B cell (primary cell): ENCODE measurements around the gene NCKAP1. TPM values are rescaled to one million over a fixed set of nuclear protein-coding genes. Genes with fewer than 3 reads are reported as not detected.
"Not testable (repeated sequence)": the region's sequence is repeated elsewhere in the genome, so short reads cannot be mapped to it uniquely, and the experiment has no call there.

Source experiments
- ATAC-seq: fragments of 200-7000 bp; cut with Tn5 transposase; one replicate; pipeline ENCODE4 v1.10.0; 2021; ENCODE audit warnings: low read depth, mild to moderate bottlenecking, moderate number of reproducible peaks, moderate library complexity
- CTCF ChIA-PET: fragments of 350-600 bp; sonication (Branson Sonifier 250); formaldehyde crosslinking; loops from one replicate; lab custom pipeline; 2021; ENCODE audit warnings: antibody characterized with exemption, inconsistent platforms; lab: Charles Lee
- POLR2A ChIA-PET: fragments of 350-600 bp; sonication (Branson Sonifier 250); formaldehyde crosslinking; loops from one replicate; lab custom pipeline; 2021; ENCODE audit warnings: antibody characterized with exemption; lab: Charles Lee
- DNase-seq: peaks from one replicate; pipeline ENCODE4 v3.0.0; 2013
- H2AFZ ChIP-seq: 2 replicates; pipeline ENCODE4 v1.6.1; 2012; ENCODE audit warnings: mild to moderate bottlenecking, low read depth, low read length; ENCODE audit not compliant: insufficient read depth, poor library complexity, severe bottlenecking
- H3K27ac ChIP-seq, 2 donors: 1 replicate in 1 of 2; 2 replicates in 1 of 2; pipeline ENCODE4 v1.5.1; 2012 to 2013; ENCODE audit warnings: low read length in 2 of 2, mild to moderate bottlenecking in 2 of 2, moderate library complexity in 1 of 2
- H3K27me3 ChIP-seq, 4 experiments: fragments of 200-600 bp in 1 of 4; sonication (generic) in 1 of 4; replicated peaks in 1 of 4; 1 replicate in 2 of 4; 2 replicates in 2 of 4; pipeline versions ENCODE4 v1.6.1 to v1.7.0; 2013 to 2016; ENCODE audit warnings: low read length in 3 of 4, mild to moderate bottlenecking in 2 of 4, mixed read lengths in 1 of 4, moderate library complexity in 1 of 4; ENCODE audit not compliant: insufficient read depth in 4 of 4, control insufficient read depth in 3 of 4; ENCODE audit errors: control extremely low read depth in 1 of 4
- H3K36me3 ChIP-seq, 2 experiments: replicated peaks in 1 of 2; 1 replicate in 1 of 2; 2 replicates in 1 of 2; pipeline versions ENCODE4 v1.6.1 to v1.7.1; 2013; ENCODE audit warnings: low read length in 1 of 2; ENCODE audit not compliant: insufficient read depth in 2 of 2, control insufficient read depth in 1 of 2; ENCODE audit errors: control extremely low read depth in 1 of 2, extremely low read depth in 1 of 2
- H3K4me1 ChIP-seq, 2 donors: fragments of 200-600 bp in 1 of 2; sonication (generic) in 1 of 2; 1 replicate in 1 of 2; 2 replicates in 1 of 2; pipeline versions ENCODE4 v1.5.1 to v1.6.1; 2013 to 2017; ENCODE audit warnings: low read length in 2 of 2; ENCODE audit not compliant: control insufficient read depth in 2 of 2, insufficient read depth in 2 of 2
- H3K4me2 ChIP-seq: replicated peaks from 2 replicates; pipeline ENCODE3; 2012; ENCODE audit warnings: mild to moderate bottlenecking, low read depth, low read length; ENCODE audit not compliant: poor library complexity, severe bottlenecking
- H3K4me3 ChIP-seq, 5 experiments: fragments of 200-600 bp in 1 of 5; sonication (generic) in 1 of 5; 1 replicate in 3 of 5; 2 replicates in 2 of 5; pipeline versions ENCODE4 v1.5.1 to v1.7.0; 2011 to 2016; ENCODE audit warnings: low read length in 4 of 5, mild to moderate bottlenecking in 4 of 5, low read depth in 2 of 5, control low read depth in 1 of 5, moderate library complexity in 1 of 5; ENCODE audit not compliant: insufficient read depth in 1 of 5; ENCODE audit errors: control extremely low read depth in 1 of 5, extremely low read depth in 1 of 5
- H3K79me2 ChIP-seq: fragments of 200-600 bp; sonication (generic); one replicate; pipeline ENCODE4 v1.6.0; 2016; ENCODE audit warnings: low read length; ENCODE audit not compliant: control insufficient read depth, insufficient read depth
- H3K9ac ChIP-seq: fragments of 200-600 bp; sonication (generic); 2 replicates; pipeline ENCODE4 v1.6.1; 2017; ENCODE audit warnings: mild to moderate bottlenecking, low read length, moderate library complexity
- H3K9me3 ChIP-seq, 3 donors: one replicate each; pipeline versions ENCODE4 v1.6.1 to v1.7.1; 2013; ENCODE audit warnings: low read length in 2 of 3; ENCODE audit not compliant: control insufficient read depth in 2 of 3, insufficient read depth in 1 of 3; ENCODE audit errors: control extremely low read depth in 1 of 3
- H4K20me1 ChIP-seq: 2 replicates; pipeline ENCODE4 v1.6.0; 2012; ENCODE audit warnings: mild to moderate bottlenecking, low read length; ENCODE audit not compliant: insufficient read depth, control insufficient read depth, poor library complexity, severe bottlenecking
- H3K27ac Mint-ChIP-seq: one replicate; pipeline ENCODE4 v1.8.0; 2021; ENCODE audit warnings: mixed read lengths
- H3K27me3 Mint-ChIP-seq: one replicate; pipeline ENCODE4 v1.8.0; 2021; ENCODE audit warnings: mixed read lengths
- H3K4me1 Mint-ChIP-seq: one replicate; pipeline ENCODE4 v1.8.0; 2021; ENCODE audit warnings: mixed read lengths
- H3K4me3 Mint-ChIP-seq: one replicate; pipeline ENCODE4 v1.8.0; 2021; ENCODE audit warnings: mixed read lengths
- H3K9me3 Mint-ChIP-seq: one replicate; pipeline ENCODE4 v1.8.0; 2022; ENCODE audit warnings: mixed read lengths; ENCODE audit not compliant: insufficient read depth
- CTCF ChIP-seq: fragments of 200-600 bp; IDR thresholded peaks from one replicate; pipeline ENCODE4 v1.8.0; 2022; ENCODE audit warnings: antibody characterized with exemption, mild to moderate bottlenecking
- EZH2 ChIP-seq: IDR thresholded peaks from 2 replicates; pipeline ENCODE4 v1.6.1; 2012; ENCODE audit warnings: borderline replicate concordance, low read depth, mild to moderate bottlenecking, moderate library complexity, low read length; ENCODE audit not compliant: insufficient read depth, poor library complexity, severe bottlenecking
- WGBS: methylation state at CpG from one replicate; pipeline ENCODE4 v1.1.5; 2013; ENCODE audit warnings: missing lambda C conversion rate; ENCODE audit not compliant: insufficient coverage; 5-methylcytosine and 5-hydroxymethylcytosine counted together
- intact Hi-C: fragments of 100-400 bp; cut with micrococcal nuclease; formaldehyde crosslinking; loops from one replicate; pipeline ENCODE4 v1.10.0; 2022
- polyA plus RNA-seq: library from polyadenylated mRNA; depleted of rRNA; stranded (reverse); fragments of >200 nt; gene quantifications from 2 replicates; pipeline ENCODE4 v1.2.3, GENCODE V29; 2012
- total RNA-seq, 2 donors: library from RNA; stranded (reverse); fragments of 120-200 nt in 1 of 2; gene quantifications; 1 replicate in 1 of 2; 2 replicates in 1 of 2; pipeline versions ENCODE4 v1.2.3 to v1.2.4, GENCODE V29; 2013 to 2022

NCKAP1 gene
- total and polyA plus RNA-seq, 2 donors (not counting 1 experiment from before 2014, with no cell fraction given) = 0.05 TPM; not detected in 1

- H3K9ac ChIP-seq = no peak overlapping the region
- H3K4me3 ChIP-seq = no peak overlapping the region
- Mint-ChIP-seq H3K27me3 (peaks cover 49% of the 10 kb centered on the region), H3K9me3 (no peaks in the 10 kb centered on the region), H3K4me1 (no peaks in the 10 kb centered on the region), H3K4me3 (no peak overlapping the region), H3K27ac (no peak overlapping the region)
- no peak overlapping the region for H3K27ac ChIP-seq
- peaks cover 0 to 38% (median 22%) of the 10 kb centered on the region in 4 experiments for H3K27me3 ChIP-seq
- TF ChIP-seq EZH2 (no peak), CTCF (no peak)
- no peak for ATAC-seq
- 90% methylated on average over 4 of the region's 5 CpGs for WGBS
- ChIA-PET POLR2A (no interaction called here), CTCF (no interaction called here)
- peaks cover 0 to 22% (median 10%) of the 10 kb centered on the region in 3 donors for H3K9me3 ChIP-seq
- H4K20me1 ChIP-seq = no peaks in the 10 kb centered on the region
- no peak overlapping the region for H2AFZ ChIP-seq
- H3K79me2 ChIP-seq = no peaks in the 10 kb centered on the region
- H3K4me2 ChIP-seq = no peak overlapping the region
- H3K4me1 ChIP-seq = no peaks in the 10 kb centered on the region
- intact Hi-C loops = no loop called here
- H3K36me3 ChIP-seq = no peaks in the 10 kb centered on the region
- no peak for DNase-seq
These were observed 11.2 kb upstream of the NCKAP1 start for GRCh38 chr2:183049420-183049819.

DNA sequence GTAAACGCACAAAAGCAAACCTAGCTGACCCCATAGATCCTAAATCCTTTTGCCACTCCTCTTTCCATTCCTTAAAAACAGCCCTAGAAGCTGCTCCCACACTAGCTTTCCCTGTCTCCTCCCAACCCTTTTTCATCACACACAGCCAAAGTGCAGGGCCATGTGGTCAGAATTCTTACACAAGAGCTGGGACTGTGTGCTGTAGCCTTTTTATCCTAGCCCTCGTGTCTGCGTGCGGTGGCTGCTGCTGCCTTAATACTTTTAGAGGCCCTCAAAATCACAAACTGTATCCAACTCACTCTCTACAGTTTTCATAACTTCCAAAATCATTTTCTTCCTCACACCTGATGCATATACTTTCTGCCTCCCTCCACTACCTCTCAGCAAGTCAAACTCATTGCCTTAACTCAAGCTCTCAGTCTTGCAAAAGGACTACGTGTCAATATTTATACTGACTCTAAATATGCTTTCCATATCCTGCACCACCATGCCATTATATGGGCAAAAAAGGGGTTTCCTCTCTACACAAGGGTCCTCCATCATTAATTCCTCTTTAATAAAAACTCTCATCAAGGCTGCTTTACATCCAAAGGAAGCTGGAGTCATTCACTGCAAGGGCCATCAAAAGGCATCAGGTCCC lies 9.3 kb upstream of the NCKAP1 start:
- H3K4me3 Mint-ChIP-seq, CTCF ChIA-PET: not testable (repeated sequence)

GRCh38 chr2:183043580-183043979 lies 5.3 kb upstream of the NCKAP1 start:
- H3K4me3 ChIP-seq, DNase-seq, POLR2A ChIA-PET, H2AFZ ChIP-seq, intact Hi-C loops, H3K4me2 ChIP-seq, H4K20me1 ChIP-seq, H3K79me2 ChIP-seq, H3K9me3 Mint-ChIP-seq, H3K4me3 Mint-ChIP-seq, H3K4me1 Mint-ChIP-seq, H3K27ac Mint-ChIP-seq, ATAC-seq, CTCF ChIA-PET, H3K9ac ChIP-seq, H3K36me3 ChIP-seq, H3K27ac ChIP-seq: not testable (repeated sequence)
- Histone ChIP-seq H3K4me1 (peaks cover 6 to 19% of the 10 kb centered on the region in 2 donors), H3K27me3 (peaks cover 1 to 68% (median 51%) of the 10 kb centered on the region in 4 experiments), H3K9me3 (peaks cover 3 to 31% (median 10%) of the 10 kb centered on the region in 3 donors)
- peaks cover 62% of the 10 kb centered on the region for H3K27me3 Mint-ChIP-seq
- 79% methylated on average over 2 of the region's 8 CpGs for WGBS

More for the DNA sequence above, 9.3 kb upstream of the NCKAP1 start:
- POLR2A ChIA-PET, H3K27ac ChIP-seq, DNase-seq, H3K79me2 ChIP-seq, H3K4me1 Mint-ChIP-seq, H3K27ac Mint-ChIP-seq, H3K4me2 ChIP-seq, H3K4me3 ChIP-seq, H4K20me1 ChIP-seq, H2AFZ ChIP-seq, H3K9me3 Mint-ChIP-seq, H3K4me1 ChIP-seq, ATAC-seq, intact Hi-C loops, H3K36me3 ChIP-seq, H3K9ac ChIP-seq: not testable (repeated sequence)
- 98% methylated on average over 5 of the region's 5 CpGs for WGBS
- peaks cover 44% of the 10 kb centered on the region for H3K27me3 Mint-ChIP-seq
- Histone ChIP-seq H3K27me3 (peaks cover 0 to 39% (median 18%) of the 10 kb centered on the region in 4 experiments), H3K9me3 (peaks cover 0 to 22% (median 10%) of the 10 kb centered on the region in 3 donors)
